Activated naive CD4-positive, alpha-beta T cell treated with anti-CD3 and anti-CD28 coated beads, Interleukin-2, amount 50 U/mL, for 72 hours (primary cell): ENCODE results near the gene FAM186B. TPM values are rescaled to one million over a fixed set of nuclear protein-coding genes. Genes with fewer than 3 reads are reported as not detected.

Experiments
- ATAC-seq, 2 donors: fragments of 150-1000 bp; cut with Tn5 transposase; 2 replicates each; pipeline ENCODE4 v1.10.0; 2021; ENCODE audit warnings: mild to moderate bottlenecking in 2 of 2, moderate library complexity in 2 of 2
- DNase-seq, 2 donors: peaks; one replicate each; pipeline ENCODE4 v3.0.0; 2021 to 2022; ENCODE audit warnings: low spot score in 2 of 2
- H3K27ac Mint-ChIP-seq, 2 donors: one replicate each; pipeline ENCODE4 v1.8.0; 2022; ENCODE audit warnings: mild to moderate bottlenecking in 2 of 2, mixed read lengths in 2 of 2
- H3K36me3 Mint-ChIP-seq, 2 donors: one replicate each; pipeline ENCODE4 v1.8.0; 2022; ENCODE audit warnings: mixed read lengths in 2 of 2
- H3K9me3 Mint-ChIP-seq, 2 donors: one replicate each; pipeline ENCODE4 v1.8.0; 2022; ENCODE audit warnings: mixed read lengths in 2 of 2
- total RNA-seq, 2 donors: library from RNA; stranded (reverse); gene quantifications; one replicate each; pipeline ENCODE4 v1.2.3, GENCODE V29; 2022

Gene FAM186B
- total RNA-seq, 2 donors from 2014 or later = 0.16 to 0.18 TPM

- H3K36me3 Mint-ChIP-seq = no peaks in the 10 kb centered on the region
- no peak for ATAC-seq
- no peak for DNase-seq
- no peaks in the 10 kb centered on the region for H3K9me3 Mint-ChIP-seq
- H3K27ac Mint-ChIP-seq = peak overlapping the region in 1 of 2 donors; percentile 38
Measured at GRCh38 chr12:49642370-49642802, 36.9 kb upstream of the FAM186B start.

- H3K9me3 Mint-ChIP-seq = no peaks in the 10 kb centered on the region
Measured at GRCh38 chr12:49641748-49642369, 36.4 kb upstream of the FAM186B start.

GRCh38 chr12:49636979-49637755 lies 31.7 kb upstream of the FAM186B start:
- ATAC-seq (peak; percentile 89), DNase-seq (peak; percentile 43 to 54)
- Mint-ChIP-seq H3K9me3 (no peaks in the 10 kb centered on the region), H3K27ac (peak overlapping the region in 1 of 2 donors; percentile 43), H3K36me3 (no peaks in the 10 kb centered on the region)

More at GRCh38 chr12:49641748-49642369, 36.4 kb upstream of the FAM186B start:
- Mint-ChIP-seq H3K27ac (no peak overlapping the region), H3K36me3 (no peaks in the 10 kb centered on the region)
- DNase-seq (no peak), ATAC-seq (no peak)

- no peak for ATAC-seq
- Mint-ChIP-seq H3K27ac (peak overlapping the region in 1 of 2 donors; percentile 43), H3K9me3 (no peaks in the 10 kb centered on the region), H3K36me3 (no peaks in the 10 kb centered on the region)
- DNase-seq = no peak
Measured at GRCh38 chr12:49636574-49636973, 31.1 kb upstream of the FAM186B start.

GRCh38 chr12:49635656-49636055 lies 30.2 kb upstream of the FAM186B start:
- no peak for DNase-seq
- no peak for ATAC-seq
- Mint-ChIP-seq H3K27ac (peak overlapping the region in 1 of 2 donors; percentile 10), H3K9me3 (no peaks in the 10 kb centered on the region), H3K36me3 (no peaks in the 10 kb centered on the region)

- peak overlapping the region in 1 of 2 donors; percentile 56 for H3K27ac Mint-ChIP-seq
- DNase-seq (no peak), ATAC-seq (no peak)
- H3K9me3 Mint-ChIP-seq = no peaks in the 10 kb centered on the region
- no peaks in the 10 kb centered on the region for H3K36me3 Mint-ChIP-seq
Measured at GRCh38 chr12:49635036-49635435, 29.6 kb upstream of the FAM186B start.

GRCh38 chr12:49633703-49634345 lies 28.4 kb upstream of the FAM186B start:
- H3K27ac Mint-ChIP-seq = peak overlapping the region; percentile 56 to 86
- no peaks in the 10 kb centered on the region for H3K9me3 Mint-ChIP-seq
- DNase-seq (no peak), ATAC-seq (no peak)
- H3K36me3 Mint-ChIP-seq = no peaks in the 10 kb centered on the region

GRCh38 chr12:49632986-49633702 lies 27.7 kb upstream of the FAM186B start:
- no peak for ATAC-seq
- Mint-ChIP-seq H3K27ac (peak overlapping the region in 1 of 2 donors; percentile 56), H3K9me3 (no peaks in the 10 kb centered on the region), H3K36me3 (no peaks in the 10 kb centered on the region)
- DNase-seq = no peak

GRCh38 chr12:49632401-49632800 lies 27.0 kb upstream of the FAM186B start:
- ATAC-seq = no peak
- DNase-seq = no peak
- Mint-ChIP-seq H3K9me3 (no peaks in the 10 kb centered on the region), H3K27ac (no peak overlapping the region), H3K36me3 (no peaks in the 10 kb centered on the region)

GRCh38 chr12:49631336-49631907 lies 26.0 kb upstream of the FAM186B start:
- DNase-seq = no peak
- H3K27ac Mint-ChIP-seq = no peak overlapping the region
- H3K9me3 Mint-ChIP-seq = no peaks in the 10 kb centered on the region
- no peak for ATAC-seq
- H3K36me3 Mint-ChIP-seq = no peaks in the 10 kb centered on the region

- Mint-ChIP-seq H3K9me3 (no peaks in the 10 kb centered on the region), H3K36me3 (no peaks in the 10 kb centered on the region), H3K27ac (no peak overlapping the region)
- ATAC-seq = no peak
- no peak for DNase-seq
Measured at GRCh38 chr12:49627752-49628360, 22.4 kb upstream of the FAM186B start.

- DNase-seq (no peak), ATAC-seq (no peak)
- H3K27ac Mint-ChIP-seq = no peak overlapping the region
- no peaks in the 10 kb centered on the region for H3K9me3 Mint-ChIP-seq
- no peaks in the 10 kb centered on the region for H3K36me3 Mint-ChIP-seq
Measured at GRCh38 chr12:49626836-49627235, 21.4 kb upstream of the FAM186B start.

GRCh38 chr12:49626169-49626835 lies 20.9 kb upstream of the FAM186B start:
- Mint-ChIP-seq H3K27ac (no peak overlapping the region), H3K9me3 (no peaks in the 10 kb centered on the region), H3K36me3 (no peaks in the 10 kb centered on the region)
- ATAC-seq (peak; percentile 16 to 30), DNase-seq (no peak)

- Mint-ChIP-seq H3K27ac (no peak overlapping the region), H3K36me3 (no peaks in the 10 kb centered on the region), H3K9me3 (no peaks in the 10 kb centered on the region)
- no peak for ATAC-seq
- no peak for DNase-seq
Measured at GRCh38 chr12:49624921-49625577, 19.6 kb upstream of the FAM186B start.

GRCh38 chr12:49623142-49623904 lies 17.9 kb upstream of the FAM186B start, which contains the start of gene PRPF40B:
Gene PRPF40B (plus strand): TSS chr12:49623561. CDS start chr12:49623591, 30 bp downstream.
- ATAC-seq (peak; percentile 67 to 84), DNase-seq (peak; percentile 83 to 89)
- H3K36me3 Mint-ChIP-seq = no peaks in the 10 kb centered on the region
- no peaks in the 10 kb centered on the region for H3K9me3 Mint-ChIP-seq
- H3K27ac Mint-ChIP-seq = peak within 1 kb of the TSS; percentile 77 to 84
